PC-9 (cell line): ENCODE results near the gene TPM2.

Experiments used
- EZH2 ChIP-seq: fragments of 200-600 bp; sonication (generic); IDR thresholded peaks from 2 replicates; pipeline ENCODE4 v1.8.0; 2017; ENCODE audit warnings: antibody characterized with exemption, low read depth
- TF ChIP-seq, protein P1 (sequence below): fragments of 200-600 bp; sonication (generic); conservative IDR thresholded peaks from 2 replicates; pipeline ENCODE4 v1.6.1; 2017; ENCODE audit warnings: mixed run types, antibody characterized with exemption, mild to moderate bottlenecking, moderate library complexity

DNA sequence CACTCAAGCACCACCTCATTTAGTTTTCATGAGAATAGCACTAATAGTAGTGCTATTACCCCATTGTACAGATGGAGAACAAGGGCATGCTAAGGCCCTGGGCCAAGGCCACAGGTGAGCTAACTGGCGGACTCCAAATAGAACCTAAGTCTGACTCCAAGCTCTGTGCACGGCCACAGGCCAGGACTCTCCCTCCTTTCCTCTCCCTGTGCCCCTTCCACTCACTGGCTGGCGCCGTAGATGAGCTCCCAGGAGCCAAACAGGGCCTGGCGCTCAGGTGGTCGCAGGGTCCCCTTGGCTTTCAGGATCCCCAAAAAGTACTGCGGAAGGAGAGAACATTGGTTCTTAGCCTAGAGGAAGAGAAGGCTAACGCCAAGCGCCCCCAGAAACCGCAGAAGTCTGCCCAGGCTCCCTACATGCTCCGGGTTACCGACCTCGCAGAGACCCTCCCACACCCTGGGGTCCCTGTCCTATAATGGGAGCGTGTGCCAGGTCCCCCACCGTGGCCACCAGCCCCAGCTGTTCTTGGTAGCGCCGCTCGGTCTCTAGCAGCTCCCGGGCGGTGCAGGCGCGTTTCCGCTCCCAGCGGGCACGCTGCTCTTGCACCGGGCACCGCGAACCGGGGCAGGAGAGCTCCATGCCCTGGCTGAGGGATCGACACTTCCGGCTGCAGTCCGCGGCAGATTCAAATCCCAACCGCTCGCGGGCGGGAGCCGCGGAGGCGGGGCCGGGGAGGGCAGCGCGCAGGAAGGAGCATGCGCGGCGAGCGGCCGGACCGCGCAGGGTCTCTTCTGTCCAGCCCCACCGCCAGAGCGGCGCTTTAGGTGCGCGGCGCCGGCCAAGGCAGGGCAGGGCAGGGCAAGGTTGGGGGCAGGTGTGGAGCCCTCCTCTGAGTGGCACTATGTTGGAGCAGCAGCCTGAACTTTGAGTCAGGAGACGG lies 24.9 kb downstream of the TPM2 start, which contains the start of gene ARHGEF39:
- TF ChIP-seq, protein P1, sequence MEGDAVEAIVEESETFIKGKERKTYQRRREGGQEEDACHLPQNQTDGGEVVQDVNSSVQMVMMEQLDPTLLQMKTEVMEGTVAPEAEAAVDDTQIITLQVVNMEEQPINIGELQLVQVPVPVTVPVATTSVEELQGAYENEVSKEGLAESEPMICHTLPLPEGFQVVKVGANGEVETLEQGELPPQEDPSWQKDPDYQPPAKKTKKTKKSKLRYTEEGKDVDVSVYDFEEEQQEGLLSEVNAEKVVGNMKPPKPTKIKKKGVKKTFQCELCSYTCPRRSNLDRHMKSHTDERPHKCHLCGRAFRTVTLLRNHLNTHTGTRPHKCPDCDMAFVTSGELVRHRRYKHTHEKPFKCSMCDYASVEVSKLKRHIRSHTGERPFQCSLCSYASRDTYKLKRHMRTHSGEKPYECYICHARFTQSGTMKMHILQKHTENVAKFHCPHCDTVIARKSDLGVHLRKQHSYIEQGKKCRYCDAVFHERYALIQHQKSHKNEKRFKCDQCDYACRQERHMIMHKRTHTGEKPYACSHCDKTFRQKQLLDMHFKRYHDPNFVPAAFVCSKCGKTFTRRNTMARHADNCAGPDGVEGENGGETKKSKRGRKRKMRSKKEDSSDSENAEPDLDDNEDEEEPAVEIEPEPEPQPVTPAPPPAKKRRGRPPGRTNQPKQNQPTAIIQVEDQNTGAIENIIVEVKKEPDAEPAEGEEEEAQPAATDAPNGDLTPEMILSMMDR: no peak
- no peak for TF ChIP-seq EZH2
